Small intestine (tissue), 7 donors: Measurements from ENCODE around the gene SAMD11. TPM values are rescaled to one million over a fixed set of nuclear protein-coding genes. Genes with fewer than 3 reads are reported as not detected.

Experiments
- DNase-seq, 2 donors: peaks; one replicate each; pipeline versions ENCODE4 v3.0.0 to v3.0.0-alpha.2; 2013
- FAIRE-seq: peaks from 2 replicates; lab custom pipeline; 2012; peaks lifted over from hg19 to GRCh38; lab: Jason Lieb, UNC
- H3K27ac ChIP-seq, 3 donors: one replicate each; pipeline ENCODE4 v1.5.1; 2013; ENCODE audit warnings: low read length in 2 of 3, mild to moderate bottlenecking in 2 of 3, control low read depth in 1 of 3, inconsistent platforms in 1 of 3, low read depth in 1 of 3, moderate library complexity in 1 of 3
- H3K27me3 ChIP-seq, 3 donors: one replicate each; pipeline ENCODE4 v1.6.1; 2013; ENCODE audit warnings: low read length in 3 of 3, inconsistent platforms in 1 of 3; ENCODE audit not compliant: control insufficient read depth in 3 of 3, insufficient read depth in 3 of 3
- H3K36me3 ChIP-seq, 3 donors: one replicate each; pipeline ENCODE4 v1.6.1; 2013; ENCODE audit warnings: low read length in 3 of 3, inconsistent platforms in 1 of 3, low read depth in 1 of 3, mild to moderate bottlenecking in 1 of 3, moderate library complexity in 1 of 3; ENCODE audit not compliant: control insufficient read depth in 3 of 3, insufficient read depth in 2 of 3
- H3K4me1 ChIP-seq, 3 donors: one replicate each; pipeline ENCODE4 v1.6.1; 2013; ENCODE audit warnings: low read length in 2 of 3, inconsistent platforms in 1 of 3, low read depth in 1 of 3, mild to moderate bottlenecking in 1 of 3, moderate library complexity in 1 of 3; ENCODE audit not compliant: control insufficient read depth in 3 of 3, insufficient read depth in 2 of 3
- H3K4me3 ChIP-seq, 3 donors: one replicate each; pipeline ENCODE4 v1.5.1; 2013; ENCODE audit warnings: low read length in 3 of 3, control low read depth in 1 of 3, inconsistent platforms in 1 of 3, low read depth in 1 of 3, mild to moderate bottlenecking in 1 of 3, moderate library complexity in 1 of 3
- H3K9me3 ChIP-seq, 2 donors: one replicate each; pipeline ENCODE4 v1.6.1; 2013; ENCODE audit warnings: low read depth in 1 of 2, low read length in 1 of 2; ENCODE audit not compliant: control insufficient read depth in 2 of 2, insufficient read depth in 1 of 2
- WGBS, 3 donors: extraction: QIAGEN DNeasy Blood & Tissue Kit; methylation state at CpG; one replicate each; pipeline ENCODE4 v1.1.7; 2013; 5-methylcytosine and 5-hydroxymethylcytosine counted together
- polyA plus RNA-seq, 4 donors: library from polyadenylated mRNA; stranded (reverse) in 3 of 4; unstranded in 1 of 4; fragments of 200-250 nt in 3 of 4; fragments of 120-200 nt in 1 of 4; gene quantifications; one replicate each; pipeline versions ENCODE4 v1.2.1 to v1.2.3, GENCODE V29; 2013
- donor health status: healthy with polysubstance abuse.
- donor health status: control.
- donor health status: control.
- donor health status: Bipolar disorder and iron deficiency.
- donor health status: healthy.

The SAMD11 gene
- polyA plus RNA-seq, 4 donors = 0.89 to 13.6 (median 6.8) TPM

DNA sequence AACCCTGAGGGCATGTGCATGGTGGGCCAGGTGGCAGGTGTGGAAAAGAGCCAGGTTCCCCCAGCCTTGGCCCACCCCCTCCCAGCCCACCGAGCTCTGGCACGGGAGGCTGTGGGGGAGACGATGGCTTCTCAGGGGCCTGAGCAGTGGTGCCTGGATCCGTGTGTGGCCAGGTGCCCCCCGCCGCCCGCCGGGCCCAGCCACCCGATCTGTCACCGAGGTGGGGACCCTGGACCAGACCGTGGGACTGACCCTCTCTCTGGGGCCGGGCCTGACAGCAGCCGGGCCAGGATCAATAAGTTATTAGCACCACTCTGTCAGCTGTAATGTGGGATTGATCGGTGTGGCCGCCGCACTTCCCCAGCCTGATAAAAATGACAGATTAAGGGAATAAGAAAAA, 13.8 kb downstream of the SAMD11 start:
- WGBS, 3 donors = 58 to 80% (median 61%) methylated on average over 16 of the region's 16 CpGs

DNA sequence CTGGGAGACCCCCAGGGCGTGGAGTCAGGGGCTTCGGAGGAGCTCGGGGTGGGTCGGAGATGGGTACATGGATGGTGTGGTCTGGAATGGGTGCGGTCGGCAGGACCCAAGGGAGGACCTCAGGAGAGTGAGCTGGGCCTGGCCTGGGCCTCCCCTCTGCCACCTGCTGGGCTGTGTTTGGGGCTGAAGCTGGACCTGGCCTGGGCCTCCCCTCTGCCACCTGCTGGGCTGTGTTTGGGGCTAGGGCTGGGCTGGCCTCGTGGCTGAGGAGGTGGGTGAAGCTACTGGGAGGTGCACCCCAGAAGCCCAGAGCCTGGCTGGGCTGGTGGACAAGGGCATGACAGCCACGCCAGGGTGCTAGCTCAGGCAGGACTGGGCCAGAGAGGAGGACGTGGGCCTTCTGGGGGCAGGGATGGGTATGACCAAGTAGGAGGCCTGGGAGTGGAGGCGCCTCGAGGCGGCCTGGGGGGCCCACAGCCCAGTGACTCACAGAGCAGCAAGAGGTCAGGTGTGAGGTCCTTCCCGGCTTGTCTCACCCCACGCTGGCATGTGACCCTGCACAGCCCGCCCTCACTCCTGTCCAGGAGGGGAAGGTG, 14.5 kb downstream of the SAMD11 start:
- peaks cover 21 to 82% (median 26%) of the 10 kb centered on the region in 3 donors for H3K27me3 ChIP-seq
- WGBS, 3 donors = 34 to 62% (median 36%) methylated on average over 15 of the region's 15 CpGs

More for the DNA sequence above, 13.8 kb downstream of the SAMD11 start:
- Histone ChIP-seq H3K9me3 (no peaks in the 10 kb centered on the region), H3K4me1 (peaks cover 0 to 41% (median 2%) of the 10 kb centered on the region in 3 donors), H3K4me3 (no peak overlapping the region), H3K27ac (no peak overlapping the region), H3K27me3 (peaks cover 25 to 83% (median 25%) of the 10 kb centered on the region in 3 donors), H3K36me3 (peaks cover 0 to 5% (median 0%) of the 10 kb centered on the region in 3 donors)
- DNase-seq (no peak), FAIRE-seq (no peak)

DNA sequence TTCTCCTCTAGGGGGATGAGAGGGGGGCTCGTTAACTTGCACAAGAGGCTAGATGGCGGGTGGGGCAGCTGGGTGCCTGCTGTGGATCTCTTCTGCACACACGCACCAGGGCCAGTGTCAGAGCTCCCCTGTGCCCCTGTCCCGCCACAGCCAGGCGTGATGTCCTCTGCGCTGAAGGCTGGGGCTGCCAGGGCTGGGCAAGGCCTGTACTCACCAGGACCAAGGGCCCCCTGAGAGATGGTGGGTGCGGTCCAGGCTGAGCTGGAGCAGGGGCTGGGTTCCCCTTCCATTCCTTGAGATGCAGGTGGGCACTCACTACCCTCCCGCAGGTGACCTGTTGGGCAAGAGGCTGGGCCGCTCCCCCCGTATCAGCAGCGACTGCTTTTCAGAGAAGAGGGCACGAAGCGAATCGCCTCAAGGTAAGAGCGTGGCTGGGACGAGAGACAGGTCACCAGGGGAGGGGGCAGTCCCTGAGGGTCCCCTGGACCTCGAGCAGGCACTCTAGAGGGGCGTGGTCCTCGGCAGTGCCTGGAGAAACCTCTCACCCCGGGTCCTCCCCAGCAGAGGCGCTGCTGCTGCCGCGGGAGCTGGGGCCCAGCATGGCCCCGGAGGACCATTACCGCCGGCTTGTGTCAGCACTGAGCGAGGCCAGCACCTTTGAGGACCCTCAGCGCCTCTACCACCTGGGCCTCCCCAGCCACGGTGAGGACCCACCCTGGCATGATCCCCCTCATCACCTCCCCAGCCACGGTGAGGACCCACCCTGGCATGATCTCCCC, 15.2 kb downstream of the SAMD11 start:
- peaks cover 0 to 8% (median 0%) of the 10 kb centered on the region in 3 donors for H3K36me3 ChIP-seq
- FAIRE-seq (no peak), DNase-seq (no peak)
- H3K27me3 ChIP-seq = peaks cover 19 to 82% (median 26%) of the 10 kb centered on the region in 3 donors
- no peak overlapping the region for H3K27ac ChIP-seq
- 37 to 65% (median 44%) methylated on average over 28 to 30 of the region's 30 CpGs for WGBS, 3 donors
- no peaks in the 10 kb centered on the region for H3K9me3 ChIP-seq
- peaks cover 0 to 48% (median 2%) of the 10 kb centered on the region in 3 donors for H3K4me1 ChIP-seq
- no peak overlapping the region for H3K4me3 ChIP-seq

More for the DNA sequence above, 14.5 kb downstream of the SAMD11 start:
- H3K4me3 ChIP-seq = no peak overlapping the region
- no peaks in the 10 kb centered on the region for H3K9me3 ChIP-seq
- peaks cover 0 to 3% (median 0%) of the 10 kb centered on the region in 3 donors for H3K36me3 ChIP-seq
- DNase-seq (no peak), FAIRE-seq (no peak)
- H3K27ac ChIP-seq = no peak overlapping the region
- peaks cover 0 to 46% (median 2%) of the 10 kb centered on the region in 3 donors for H3K4me1 ChIP-seq

DNA sequence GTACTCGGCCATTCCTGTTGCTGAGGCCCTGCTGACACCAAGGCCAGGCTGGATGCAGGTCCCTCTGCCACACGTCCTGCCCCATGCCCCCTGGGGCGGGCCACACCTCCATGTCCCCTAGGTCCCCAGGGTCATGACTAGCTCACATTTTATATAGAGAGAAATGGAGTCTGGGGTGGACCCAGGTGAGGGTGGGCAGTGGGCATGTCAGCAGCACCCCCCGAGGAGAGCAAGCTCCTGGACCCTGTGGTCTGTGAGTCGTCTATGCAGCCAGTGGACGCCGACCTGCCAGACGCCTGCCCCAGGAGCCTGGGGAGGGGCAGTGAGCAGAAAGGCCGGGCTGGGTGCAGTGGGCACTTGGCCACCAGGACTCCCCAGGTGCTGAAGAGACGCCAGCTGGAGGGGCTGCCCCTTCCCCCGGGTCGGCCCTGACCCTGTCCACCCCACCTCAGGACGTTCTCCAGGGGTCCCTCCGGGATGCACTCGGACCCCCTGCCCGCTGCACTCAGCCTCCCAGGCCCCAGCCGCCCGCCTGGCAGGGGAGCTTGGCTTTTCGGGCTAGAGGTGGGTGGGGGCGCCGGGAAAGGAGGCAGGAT, 15.9 kb downstream of the SAMD11 start:
- WGBS, 3 donors = 7 to 27% (median 14%) methylated on average over 16 to 21 of the region's 21 CpGs
- H3K27me3 ChIP-seq = peaks cover 19 to 82% (median 26%) of the 10 kb centered on the region in 3 donors
- no peak overlapping the region for H3K27ac ChIP-seq
- H3K36me3 ChIP-seq = peaks cover 0 to 14% (median 0%) of the 10 kb centered on the region in 3 donors
- no peaks in the 10 kb centered on the region for H3K9me3 ChIP-seq
- H3K4me1 ChIP-seq = peaks cover 0 to 51% (median 2%) of the 10 kb centered on the region in 3 donors
- FAIRE-seq (no peak), DNase-seq (no peak)
- peak overlapping the region in 1 of 3 donors; percentile 43 for H3K4me3 ChIP-seq

DNA sequence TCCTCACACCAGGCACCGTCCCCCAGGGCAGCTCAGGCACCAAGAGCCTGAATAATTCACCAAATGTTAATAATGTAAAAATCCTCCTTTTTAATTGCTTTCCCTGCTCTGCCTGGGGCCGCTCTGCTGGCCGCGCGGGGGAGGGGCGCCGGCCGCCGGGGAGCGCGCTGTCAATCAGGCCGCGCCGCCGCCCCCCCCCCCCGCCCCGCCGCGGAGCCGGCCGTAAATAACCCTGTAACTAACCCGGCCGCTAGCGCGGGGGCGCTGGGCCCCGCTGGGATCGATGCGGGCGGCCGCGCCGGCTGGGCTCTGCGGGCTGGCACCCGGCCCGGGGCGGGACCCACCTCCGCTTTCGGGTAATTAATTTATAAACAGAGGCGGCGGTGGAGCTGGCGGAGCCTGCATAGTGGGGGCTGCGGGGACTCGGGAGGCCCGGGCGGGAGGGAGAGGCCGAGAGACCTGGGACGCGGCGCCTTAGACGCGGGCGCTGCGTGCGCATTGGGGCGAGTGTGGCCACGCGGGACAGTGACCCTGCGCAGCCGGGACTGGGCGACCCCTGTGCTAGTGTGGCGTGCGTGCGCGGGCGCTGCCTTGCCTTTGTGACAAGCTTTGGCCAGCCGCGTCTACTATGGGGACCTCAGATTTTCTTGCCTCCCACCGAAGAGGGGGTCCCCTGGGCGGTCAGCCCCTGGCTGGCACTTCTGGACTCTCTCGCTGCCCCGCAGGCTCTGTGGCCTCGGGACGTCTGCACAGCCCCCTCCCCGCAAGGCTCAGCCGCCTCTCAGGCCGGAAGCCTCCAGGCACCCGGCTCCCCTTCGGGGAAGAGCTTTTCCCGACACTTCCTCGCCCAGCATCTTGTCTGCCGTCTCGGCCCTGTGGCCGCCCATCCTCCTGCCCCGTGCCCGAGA, 16.6 kb downstream of the SAMD11 start:
- DNase-seq (peak; percentile 20 to 80), FAIRE-seq (no peak)
- Histone ChIP-seq H3K4me1 (peaks cover 0 to 50% (median 2%) of the 10 kb centered on the region in 3 donors), H3K27me3 (peaks cover 15 to 76% (median 26%) of the 10 kb centered on the region in 3 donors), H3K9me3 (no peaks in the 10 kb centered on the region), H3K36me3 (peaks cover 0 to 22% (median 2%) of the 10 kb centered on the region in 3 donors), H3K27ac (peak overlapping the region in 2 of 3 donors; percentile 45 to 74), H3K4me3 (peak overlapping the region; percentile 12 to 50 (median 19))
- 0 to 1% (median 0%) methylated on average over 60 to 86 of the region's 86 CpGs for WGBS, 3 donors

DNA sequence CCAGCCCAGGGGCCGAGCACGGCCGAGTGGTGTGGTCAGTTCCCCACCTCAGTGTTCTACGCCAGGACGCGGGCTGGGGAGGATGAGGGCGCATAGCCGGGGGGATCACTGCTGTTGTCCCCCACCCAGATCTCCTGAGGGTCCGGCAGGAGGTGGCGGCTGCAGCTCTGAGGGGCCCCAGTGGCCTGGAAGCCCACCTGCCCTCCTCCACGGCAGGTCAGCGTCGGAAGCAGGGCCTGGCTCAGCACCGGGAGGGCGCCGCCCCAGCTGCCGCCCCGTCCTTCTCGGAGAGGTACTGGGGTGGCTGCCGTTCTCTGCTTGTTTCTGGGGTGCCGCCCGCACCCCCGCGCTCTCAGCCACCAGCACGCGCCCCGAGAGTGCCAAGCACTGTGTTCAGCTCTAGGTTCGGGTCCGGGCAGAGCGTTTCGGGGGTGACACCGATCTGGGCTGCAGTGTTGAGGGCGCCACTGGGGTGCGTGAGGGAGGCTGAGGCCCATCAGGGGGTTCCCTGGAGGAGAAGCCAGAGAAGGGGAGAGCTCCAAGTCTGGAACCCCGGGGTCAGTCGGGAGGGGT, 17.4 kb downstream of the SAMD11 start:
- H3K27ac ChIP-seq = peak overlapping the region in 2 of 3 donors; percentile 45 to 74
- H3K36me3 ChIP-seq = peaks cover 0 to 29% (median 2%) of the 10 kb centered on the region in 3 donors
- no peak for DNase-seq
- WGBS, 3 donors = 1 to 3% (median 1%) methylated on average over 34 to 36 of the region's 36 CpGs
- peaks cover 0 to 42% (median 2%) of the 10 kb centered on the region in 3 donors for H3K4me1 ChIP-seq
- H3K9me3 ChIP-seq = no peaks in the 10 kb centered on the region
- no peak for FAIRE-seq
- H3K27me3 ChIP-seq = peaks cover 10 to 69% (median 26%) of the 10 kb centered on the region in 3 donors
- peak overlapping the region in 2 of 3 donors; percentile 19 to 50 for H3K4me3 ChIP-seq

DNA sequence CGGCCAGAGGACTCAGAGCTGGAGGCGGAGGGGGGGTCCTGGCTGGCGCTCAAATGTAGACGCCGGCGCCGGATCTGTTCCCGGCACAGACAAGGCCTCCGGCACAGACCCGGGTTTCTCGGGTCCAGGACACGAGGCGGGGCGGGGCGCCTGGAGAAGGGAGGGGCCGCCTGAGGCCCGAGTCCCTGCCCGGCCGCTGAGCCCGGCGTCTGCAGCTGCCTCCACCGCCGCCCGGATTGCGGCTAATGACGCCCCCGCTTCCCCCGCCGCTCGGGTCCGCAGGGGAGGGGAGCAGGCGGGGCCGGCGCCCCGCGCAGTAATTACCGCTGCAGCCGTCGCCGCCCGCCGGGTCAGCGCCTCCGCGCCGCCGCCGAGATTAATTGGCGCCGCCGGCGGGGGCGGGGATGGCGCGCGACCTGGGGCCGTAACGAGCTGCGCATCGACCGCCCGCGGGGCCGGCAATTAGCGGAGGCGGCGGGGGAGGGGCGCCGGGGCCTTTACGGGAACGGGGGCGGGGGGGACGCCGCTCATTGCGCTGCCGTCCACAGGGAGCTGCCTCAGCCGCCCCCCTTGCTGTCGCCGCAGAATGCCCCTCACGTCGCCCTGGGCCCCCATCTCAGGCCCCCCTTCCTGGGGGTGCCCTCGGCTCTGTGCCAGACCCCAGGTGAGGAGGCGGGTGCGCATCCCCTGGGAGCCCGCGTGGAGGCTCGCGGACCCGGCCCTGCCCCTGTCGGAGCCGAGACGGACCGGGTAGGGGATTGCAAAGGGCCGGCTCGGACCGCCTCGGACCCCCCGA, 18.1 kb downstream of the SAMD11 start:
- H3K4me3 ChIP-seq = peak overlapping the region in 2 of 3 donors; percentile 35 to 50

More for the DNA sequence above, 18.1 kb downstream of the SAMD11 start:
- FAIRE-seq (no peak), DNase-seq (peak; percentile 59 to 81)
- Histone ChIP-seq H3K27me3 (peaks cover 8 to 62% (median 21%) of the 10 kb centered on the region in 3 donors), H3K36me3 (peaks cover 0 to 34% (median 2%) of the 10 kb centered on the region in 3 donors), H3K9me3 (no peaks in the 10 kb centered on the region), H3K27ac (peak overlapping the region in 2 of 3 donors; percentile 45 to 74), H3K4me1 (peaks cover 0 to 42% (median 2%) of the 10 kb centered on the region in 3 donors)
- 0 to 1% (median 0%) methylated on average over 22 to 98 of the region's 98 CpGs for WGBS, 3 donors
